Measurements from ENCODE around the gene CALR. TPM values are rescaled to one million over a fixed set of nuclear protein-coding genes. Genes with fewer than 3 reads are reported as not detected.
A peak's percentile ranks its signal among the peaks of the same experiment; 100 is the strongest.
"Not testable (repeated sequence)": the region's sequence is repeated elsewhere in the genome, so short reads cannot be mapped to it uniquely, and the experiment has no call there.

Gene CALR
- total RNA-seq, 2 experiments from 2014 or later = 522 to 531 TPM

DNA sequence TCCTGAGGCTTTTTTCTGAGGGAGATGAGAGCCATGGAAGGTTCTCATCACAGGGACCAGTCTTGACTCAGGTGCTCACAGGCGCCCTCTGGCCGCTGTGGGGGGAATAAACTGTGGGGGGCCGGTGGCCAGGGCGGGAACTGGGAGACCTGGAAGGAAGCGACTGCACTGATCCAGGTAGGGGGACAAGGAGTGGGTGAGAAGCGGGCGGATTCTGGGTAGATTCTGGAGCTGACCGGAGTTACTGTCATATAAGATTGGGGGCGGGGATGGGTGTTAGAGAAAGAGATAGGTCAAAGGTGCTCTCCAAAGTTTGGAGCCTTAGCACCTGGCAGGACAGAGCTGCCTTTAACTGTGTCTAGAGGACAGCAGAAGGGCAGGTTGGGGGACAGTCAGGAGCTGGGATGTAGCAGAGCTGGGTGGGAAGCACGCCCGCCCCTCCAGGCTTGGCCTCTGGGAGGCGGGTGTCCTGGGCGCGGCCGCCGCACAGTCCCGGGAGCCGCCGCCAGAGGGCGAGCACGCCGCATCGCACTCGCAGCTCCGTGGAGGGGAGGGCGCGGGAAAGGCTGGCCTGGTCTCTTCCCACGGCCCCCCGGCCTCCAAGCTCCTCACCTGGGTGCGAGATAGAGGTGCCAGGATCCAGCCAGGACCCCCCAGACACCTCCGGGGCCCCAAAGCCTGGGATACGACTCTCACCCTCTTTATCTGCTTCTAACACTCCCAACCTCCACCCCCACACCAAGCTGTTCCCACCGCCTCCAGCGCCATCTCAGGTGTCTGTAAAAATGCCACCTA is 26.8 kb downstream of the CALR start:
- POLR2A ChIA-PET = interaction anchor here (0.6 to 2.6 kb wide), 13 partner anchors 17 to 190 kb away, joined by 3 to 23 read pairs (median 3); partner anchors contain the start of genes GCDH, KLF1 and SYCE2

DNA sequence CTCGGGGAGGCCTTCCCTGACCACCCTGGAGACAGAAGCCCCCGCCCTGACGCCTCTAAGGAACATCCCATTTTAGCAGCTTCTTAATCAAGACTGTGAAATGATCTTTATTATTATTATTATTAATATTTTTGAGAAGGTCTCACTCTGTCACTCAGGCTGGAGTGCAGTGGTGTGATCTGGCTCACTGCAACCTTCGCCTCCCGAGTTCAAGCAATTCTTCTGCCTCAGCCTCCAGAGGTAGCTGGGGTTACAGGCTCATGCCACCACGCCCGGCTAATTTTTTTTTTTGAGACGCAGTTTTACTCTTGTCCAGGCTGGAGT is 27.4 kb downstream of the CALR start:
- Mint-ChIP-seq H3K9me3 (no peaks in the 10 kb centered on the region), H3K4me1 (peaks cover 6% of the 10 kb centered on the region), H3K36me3 (no peaks in the 10 kb centered on the region), H3K4me3 (peak overlapping the region; percentile 88), H3K27me3 (peaks cover 5% of the 10 kb centered on the region), H3K27ac (peak overlapping the region; percentile 73)
- ATAC-seq (ENCODE audit: low read depth) (no peak), DNase-seq (no peak)
- POLR2A ChIA-PET = interaction anchor here (0.6 to 2.6 kb wide), 11 partner anchors 18 to 190 kb away, joined by 3 to 23 read pairs (median 3); partner anchors contain the start of genes GCDH and SYCE2

More for the DNA sequence above, 26.8 kb downstream of the CALR start:
- H3K9me3 Mint-ChIP-seq = no peaks in the 10 kb centered on the region
- DNase-seq = peak; percentile 95
- no peaks in the 10 kb centered on the region for H3K36me3 Mint-ChIP-seq
- peak overlapping the region; percentile 88 for H3K4me3 Mint-ChIP-seq
- H3K4me1 Mint-ChIP-seq = peaks cover 6% of the 10 kb centered on the region
- H3K27me3 Mint-ChIP-seq = peaks cover 5% of the 10 kb centered on the region
- H3K27ac Mint-ChIP-seq = peak overlapping the region; percentile 81
- peak; percentile 96 for ATAC-seq (ENCODE audit: low read depth)

DNA sequence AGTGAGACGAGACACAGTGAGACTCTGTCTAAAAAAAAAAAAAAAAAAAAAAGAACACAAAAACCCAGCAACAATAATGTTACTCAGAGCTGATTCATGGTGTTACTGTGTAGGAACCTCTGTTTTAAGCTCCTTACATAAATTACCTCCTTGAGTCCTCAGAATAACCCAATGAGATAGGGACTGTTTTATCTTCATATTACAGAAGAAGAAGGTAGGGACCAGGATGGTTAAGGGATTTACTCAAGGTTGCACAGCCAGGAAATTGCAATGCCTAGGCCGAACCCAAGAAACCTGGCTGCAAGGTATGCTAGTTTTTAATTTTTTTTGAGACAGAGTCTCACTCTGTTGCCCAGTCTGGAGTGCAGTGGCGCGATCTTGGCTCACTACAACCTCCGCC is 29.5 kb downstream of the CALR start:
- Mint-ChIP-seq H3K27ac (no peak overlapping the region), H3K36me3 (no peaks in the 10 kb centered on the region), H3K9me3 (no peaks in the 10 kb centered on the region), H3K4me3 (no peak overlapping the region), H3K4me1 (peaks cover 6% of the 10 kb centered on the region), H3K27me3 (peaks cover 3% of the 10 kb centered on the region)
- ATAC-seq (ENCODE audit: low read depth) = no peak
- no peak for DNase-seq
- POLR2A ChIA-PET = interaction anchor here (0.6 to 0.9 kb wide), 4 partner anchors 11 to 94 kb away, joined by 3 to 6 read pairs (median 4); no protein-coding TSS in a partner anchor

- H3K4me1 Mint-ChIP-seq = peaks cover 6% of the 10 kb centered on the region
- POLR2A ChIA-PET = no interaction called here
Observed at GRCh38 chr19:12969292-12969988, 31.0 kb downstream of the CALR start, which contains the start of gene DAND5. TSS of gene DAND5 (plus strand) at chr19:12969576. CDS start at chr19:12969661, 85 bp downstream.

GRCh38 chr19:12970070-12970820 is 31.8 kb downstream of the CALR start:
- Mint-ChIP-seq H3K4me3 (no peak overlapping the region), H3K9me3 (no peaks in the 10 kb centered on the region), H3K4me1 (peaks cover 2% of the 10 kb centered on the region), H3K27me3 (no peaks in the 10 kb centered on the region), H3K27ac (no peak overlapping the region), H3K36me3 (no peaks in the 10 kb centered on the region)
- DNase-seq = no peak
- POLR2A ChIA-PET = no interaction called here
- ATAC-seq (ENCODE audit: low read depth) = no peak

More at GRCh38 chr19:12969292-12969988, 31.0 kb downstream of the CALR start, which contains the start of gene DAND5:
- no peak for DNase-seq
- Mint-ChIP-seq H3K9me3 (no peaks in the 10 kb centered on the region), H3K4me3 (no peak within 1 kb of the TSS), H3K27ac (no peak within 1 kb of the TSS), H3K36me3 (no peaks in the 10 kb centered on the region), H3K27me3 (no peaks in the 10 kb centered on the region)
- ATAC-seq (ENCODE audit: low read depth) = no peak

- H3K9me3 Mint-ChIP-seq = no peaks in the 10 kb centered on the region
- POLR2A ChIA-PET = no interaction called here
- H3K4me3 Mint-ChIP-seq = no peak overlapping the region
- no peaks in the 10 kb centered on the region for H3K36me3 Mint-ChIP-seq
- ATAC-seq (ENCODE audit: low read depth) (no peak), DNase-seq (no peak)
- no peak overlapping the region for H3K27ac Mint-ChIP-seq
- peaks cover 3% of the 10 kb centered on the region for H3K4me1 Mint-ChIP-seq
- H3K27me3 Mint-ChIP-seq = peaks cover 7% of the 10 kb centered on the region
Observed at GRCh38 chr19:12973236-12973635, 34.8 kb downstream of the CALR start.

DNA sequence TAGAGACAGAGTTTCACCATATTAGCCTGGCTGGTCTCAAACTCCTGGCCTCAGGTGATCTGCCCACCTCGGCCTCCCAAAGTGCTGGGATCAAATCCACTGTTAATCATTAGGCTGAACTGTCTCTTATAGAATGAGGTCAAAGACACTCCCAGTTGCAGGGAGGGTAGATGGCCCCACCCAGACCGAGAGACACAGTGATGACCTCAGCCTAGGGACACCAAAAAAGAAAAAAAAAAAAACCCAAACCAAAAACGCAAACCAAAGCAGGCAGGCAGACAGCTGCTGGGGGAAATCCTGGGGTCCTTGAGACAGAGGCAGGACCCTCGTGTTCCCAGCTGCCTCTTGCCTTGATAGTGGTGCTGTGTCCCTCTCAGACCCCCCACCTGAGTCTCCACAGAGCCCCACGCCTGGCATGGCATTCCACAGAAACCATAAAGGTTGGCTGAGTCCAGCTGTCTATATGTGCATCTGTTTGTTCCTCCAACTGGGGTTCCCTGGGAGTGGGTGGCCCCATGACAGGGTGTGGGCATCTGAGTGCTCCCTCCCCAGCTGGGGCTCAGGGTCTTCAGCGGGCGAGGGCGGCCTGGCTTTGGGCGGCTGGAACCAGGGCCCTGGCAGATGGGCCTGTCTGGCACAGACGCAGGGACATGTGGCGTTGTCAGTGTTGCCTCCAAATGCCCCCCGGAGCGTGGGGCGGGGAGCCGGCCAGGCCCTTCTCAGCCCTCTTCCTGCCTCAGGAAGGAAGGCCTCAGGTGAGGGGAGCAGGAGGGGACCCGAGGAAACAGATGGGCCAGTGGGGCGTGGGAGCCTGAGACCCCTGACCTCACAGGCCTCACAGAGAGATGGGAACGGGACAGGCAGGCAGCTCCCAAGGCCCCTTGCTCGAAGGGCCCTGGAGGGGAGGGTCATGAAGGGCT is 36.2 kb downstream of the CALR start:
- Mint-ChIP-seq H3K9me3 (no peaks in the 10 kb centered on the region), H3K27me3 (peaks cover 7% of the 10 kb centered on the region), H3K4me1 (peaks cover 3% of the 10 kb centered on the region), H3K36me3 (no peaks in the 10 kb centered on the region), H3K4me3 (no peak overlapping the region), H3K27ac (no peak overlapping the region)
- ATAC-seq (ENCODE audit: low read depth) (no peak), DNase-seq (no peak)
- POLR2A ChIA-PET = no interaction called here

GRCh38 chr19:12975221-12975741 is 36.9 kb downstream of the CALR start:
- POLR2A ChIA-PET = no interaction called here
- Mint-ChIP-seq H3K4me3 (no peak overlapping the region), H3K36me3 (no peaks in the 10 kb centered on the region), H3K9me3 (no peaks in the 10 kb centered on the region), H3K4me1 (peaks cover 3% of the 10 kb centered on the region), H3K27ac (no peak overlapping the region), H3K27me3 (peaks cover 7% of the 10 kb centered on the region)
- DNase-seq (no peak), ATAC-seq (ENCODE audit: low read depth) (no peak)

GRCh38 chr19:12976109-12976508 is 37.7 kb downstream of the CALR start:
- H3K4me1 Mint-ChIP-seq; POLR2A ChIA-PET; H3K27me3 Mint-ChIP-seq; ATAC-seq (ENCODE audit: low read depth); H3K36me3 Mint-ChIP-seq; H3K27ac Mint-ChIP-seq; DNase-seq; H3K9me3 Mint-ChIP-seq; H3K4me3 Mint-ChIP-seq: not testable (repeated sequence)

DNA sequence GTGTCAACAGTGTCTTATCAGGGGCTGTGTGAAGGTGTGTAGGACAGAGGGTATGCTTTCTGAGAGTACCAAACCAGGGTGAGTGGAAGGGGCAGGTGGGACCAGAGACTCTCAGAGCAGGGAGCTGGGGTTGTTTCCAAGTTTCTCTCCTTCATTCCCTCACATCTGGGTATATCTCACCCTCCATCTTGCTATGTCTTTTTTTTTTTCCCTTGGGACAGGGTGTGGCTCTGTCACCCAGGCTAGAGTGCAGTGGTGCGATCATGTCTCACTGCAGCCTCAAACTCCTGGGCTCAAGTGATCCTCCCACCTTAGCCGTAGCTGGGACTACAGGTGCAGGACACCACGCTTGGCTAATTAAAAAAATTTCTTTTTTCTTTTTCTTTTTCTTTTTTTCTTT is 41.6 kb downstream of the CALR start:
- H3K27me3 Mint-ChIP-seq = peaks cover 7% of the 10 kb centered on the region
- POLR2A ChIA-PET = no interaction called here
- no peak overlapping the region for H3K27ac Mint-ChIP-seq

GRCh38 chr19:12982648-12983047 is 44.2 kb downstream of the CALR start:
- POLR2A ChIA-PET = no interaction called here
- Mint-ChIP-seq H3K36me3 (no peaks in the 10 kb centered on the region), H3K27me3 (peaks cover 2% of the 10 kb centered on the region), H3K27ac (no peak overlapping the region), H3K4me1 (peaks cover 4% of the 10 kb centered on the region), H3K4me3 (no peak overlapping the region), H3K9me3 (no peaks in the 10 kb centered on the region)
- no peak for ATAC-seq (ENCODE audit: low read depth)
- DNase-seq = no peak

More for the DNA sequence above, 41.6 kb downstream of the CALR start:
- H3K4me1 Mint-ChIP-seq = peaks cover 3% of the 10 kb centered on the region
- DNase-seq (no peak), ATAC-seq (ENCODE audit: low read depth) (no peak)
- no peak overlapping the region for H3K4me3 Mint-ChIP-seq
- H3K9me3 Mint-ChIP-seq = no peaks in the 10 kb centered on the region
- H3K36me3 Mint-ChIP-seq = no peaks in the 10 kb centered on the region

DNA sequence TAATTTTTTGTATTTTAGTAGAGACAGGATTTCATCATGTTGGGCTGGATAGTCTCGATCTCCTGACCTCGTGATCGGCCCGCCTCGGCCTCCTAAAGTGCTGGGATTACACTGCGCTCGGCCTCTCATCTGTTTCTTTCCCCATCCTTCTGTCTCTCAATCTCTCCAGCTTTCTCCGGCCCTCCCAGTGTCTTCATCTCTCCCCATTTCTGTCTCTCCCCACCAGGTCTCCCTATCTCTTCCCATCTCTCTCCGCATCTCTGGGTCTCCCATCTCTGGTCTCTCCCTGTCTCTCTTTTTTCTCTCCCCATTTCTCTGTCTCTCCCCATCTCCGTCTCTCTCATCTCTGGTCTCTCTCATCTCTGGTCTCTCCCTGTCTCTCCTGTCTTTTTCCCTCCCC is 44.7 kb downstream of the CALR start:
- DNase-seq (no peak), ATAC-seq (ENCODE audit: low read depth) (no peak)
- POLR2A ChIA-PET = no interaction called here
- H3K36me3 Mint-ChIP-seq = no peaks in the 10 kb centered on the region
- no peak overlapping the region for H3K27ac Mint-ChIP-seq
- no peak overlapping the region for H3K4me3 Mint-ChIP-seq
- H3K9me3 Mint-ChIP-seq = no peaks in the 10 kb centered on the region
- H3K4me1 Mint-ChIP-seq = peaks cover 2% of the 10 kb centered on the region
- H3K27me3 Mint-ChIP-seq = no peaks in the 10 kb centered on the region

All from activated naive CD8-positive, alpha-beta T cell treated with anti-CD3 and anti-CD28 coated beads, Interleukin-2, amount 10 ng/mL, durations not matched to agents 7 days and 5 days (primary cell).